Measurements from ENCODE around the gene RHOF.

The RHOF gene

DNA sequence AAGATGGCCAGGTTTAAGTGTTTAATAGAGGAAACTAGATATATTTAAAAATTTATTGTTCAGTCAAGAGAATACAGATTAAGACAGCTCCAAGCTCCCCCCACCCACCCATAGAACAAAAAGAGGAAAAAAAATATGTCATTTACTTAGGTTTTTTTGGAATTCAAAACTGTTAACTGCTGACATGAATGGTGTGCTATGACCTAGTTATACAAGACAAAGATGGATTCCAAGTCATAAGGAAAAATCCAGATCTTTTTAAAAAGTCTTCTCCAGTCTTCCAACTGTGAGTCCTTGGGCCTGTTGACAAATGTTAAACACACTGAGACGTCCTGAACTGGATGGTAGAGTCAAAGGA, 9.0 kb upstream of the RHOF start:
- H3K4me3 Mint-ChIP-seq = peak overlapping the region; percentile 95
- no peaks in the 10 kb centered on the region for H3K27me3 Mint-ChIP-seq
- peak overlapping the region; percentile 98 for H3K27ac Mint-ChIP-seq
- no peaks in the 10 kb centered on the region for H3K9me3 Mint-ChIP-seq (ENCODE audit: low read depth)
- H3K4me1 Mint-ChIP-seq (ENCODE audit: low read depth) = peaks cover 49% of the 10 kb centered on the region
- peaks cover 2% of the 10 kb centered on the region for H3K36me3 Mint-ChIP-seq

DNA sequence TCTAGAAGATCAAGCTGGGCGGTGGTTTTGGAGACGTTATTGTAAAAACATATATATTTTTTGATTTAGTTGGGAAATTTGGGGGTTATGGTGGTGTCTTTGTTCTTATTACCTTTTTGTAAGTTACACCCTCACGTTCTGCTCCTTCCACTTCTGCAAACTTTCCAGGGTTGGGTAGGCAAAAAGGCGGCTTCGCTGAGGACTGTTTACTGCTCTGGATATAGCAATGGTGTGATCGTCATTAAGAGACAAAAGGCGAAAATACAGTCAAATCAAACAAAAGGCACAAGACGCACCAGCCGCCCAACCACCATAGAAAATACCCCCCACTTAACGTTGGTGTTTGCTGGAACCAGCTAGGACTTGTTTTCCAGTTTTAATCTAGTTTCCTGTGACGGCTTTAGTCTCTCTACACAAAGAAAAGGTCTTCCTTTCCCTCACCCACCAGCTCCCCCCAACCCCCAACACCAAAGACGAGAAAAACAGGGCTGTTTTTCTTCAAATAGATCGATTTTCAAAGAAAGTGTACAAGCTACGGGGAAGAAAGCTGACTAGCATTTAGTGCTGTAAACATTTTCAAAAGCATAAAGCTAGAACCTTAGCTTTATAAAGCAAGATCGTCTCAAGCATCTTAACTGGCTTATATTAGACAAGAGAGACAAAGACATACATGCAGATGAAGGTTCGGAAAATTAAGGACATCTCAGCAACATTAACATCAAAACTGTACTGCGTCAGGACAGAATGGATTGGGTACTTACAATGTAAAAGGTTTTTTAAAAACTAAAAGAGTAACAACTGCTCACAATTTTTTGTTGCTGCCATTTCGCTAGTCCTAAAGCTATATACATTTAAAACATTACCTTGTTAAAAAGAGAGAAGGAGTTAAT, 8.4 kb upstream of the RHOF start:
- H3K36me3 Mint-ChIP-seq = peaks cover 2% of the 10 kb centered on the region

DNA sequence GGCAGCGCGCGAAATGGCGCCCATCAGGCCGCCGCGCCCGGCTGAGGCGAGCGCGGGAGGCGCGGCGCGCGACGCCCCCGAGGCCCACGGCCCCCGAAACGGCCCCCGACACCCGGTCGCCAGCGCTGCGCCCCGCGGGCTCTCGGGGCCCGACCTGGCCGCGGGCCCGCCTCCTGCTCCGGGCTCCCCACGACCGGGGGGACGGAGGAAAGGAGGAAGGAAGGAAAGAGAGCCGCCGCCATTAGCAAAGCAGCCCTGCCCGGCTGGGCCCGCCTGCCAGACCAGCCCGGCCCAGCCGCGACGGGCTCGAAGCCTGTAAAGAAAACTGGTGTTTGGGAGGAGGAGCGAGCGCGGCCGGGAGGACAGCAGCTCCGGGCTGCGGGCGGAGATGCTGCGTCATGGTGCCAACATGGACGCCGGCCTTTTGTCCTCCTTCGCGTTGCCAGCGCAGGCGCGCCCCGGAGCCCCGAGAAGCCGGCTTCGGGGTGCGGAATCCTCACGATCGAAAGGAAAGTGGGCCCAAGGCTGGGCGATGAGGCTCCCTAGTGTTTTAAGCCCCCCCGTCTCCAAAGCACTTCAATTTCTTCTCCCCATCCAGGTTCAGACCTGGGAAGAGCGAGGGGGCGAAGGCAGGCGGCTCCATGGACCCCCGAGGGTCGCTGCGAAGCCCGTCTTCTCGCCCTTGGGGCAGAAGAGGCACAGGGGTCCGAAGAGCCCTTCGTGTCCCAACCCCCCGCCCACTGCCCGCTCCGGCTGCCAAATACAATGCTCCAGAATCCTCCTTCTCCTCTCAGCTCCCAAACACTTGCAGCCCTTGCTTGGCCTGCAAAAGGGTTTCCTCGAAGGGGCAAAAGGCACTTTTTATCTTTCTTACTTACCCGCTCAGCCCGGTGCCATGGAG, 7.5 kb upstream of the RHOF start:
- Mint-ChIP-seq H3K27ac (peak overlapping the region; percentile 98), H3K4me1 (ENCODE audit: low read depth) (peaks cover 41% of the 10 kb centered on the region), H3K9me3 (ENCODE audit: low read depth) (no peaks in the 10 kb centered on the region), H3K4me3 (peak overlapping the region; percentile 95), H3K36me3 (no peaks in the 10 kb centered on the region), H3K27me3 (no peaks in the 10 kb centered on the region)

More for the DNA sequence above, 8.4 kb upstream of the RHOF start:
- Mint-ChIP-seq H3K27me3 (no peaks in the 10 kb centered on the region), H3K4me3 (peak overlapping the region; percentile 95), H3K4me1 (ENCODE audit: low read depth) (peaks cover 46% of the 10 kb centered on the region), H3K9me3 (ENCODE audit: low read depth) (no peaks in the 10 kb centered on the region), H3K27ac (peak overlapping the region; percentile 98)

DNA sequence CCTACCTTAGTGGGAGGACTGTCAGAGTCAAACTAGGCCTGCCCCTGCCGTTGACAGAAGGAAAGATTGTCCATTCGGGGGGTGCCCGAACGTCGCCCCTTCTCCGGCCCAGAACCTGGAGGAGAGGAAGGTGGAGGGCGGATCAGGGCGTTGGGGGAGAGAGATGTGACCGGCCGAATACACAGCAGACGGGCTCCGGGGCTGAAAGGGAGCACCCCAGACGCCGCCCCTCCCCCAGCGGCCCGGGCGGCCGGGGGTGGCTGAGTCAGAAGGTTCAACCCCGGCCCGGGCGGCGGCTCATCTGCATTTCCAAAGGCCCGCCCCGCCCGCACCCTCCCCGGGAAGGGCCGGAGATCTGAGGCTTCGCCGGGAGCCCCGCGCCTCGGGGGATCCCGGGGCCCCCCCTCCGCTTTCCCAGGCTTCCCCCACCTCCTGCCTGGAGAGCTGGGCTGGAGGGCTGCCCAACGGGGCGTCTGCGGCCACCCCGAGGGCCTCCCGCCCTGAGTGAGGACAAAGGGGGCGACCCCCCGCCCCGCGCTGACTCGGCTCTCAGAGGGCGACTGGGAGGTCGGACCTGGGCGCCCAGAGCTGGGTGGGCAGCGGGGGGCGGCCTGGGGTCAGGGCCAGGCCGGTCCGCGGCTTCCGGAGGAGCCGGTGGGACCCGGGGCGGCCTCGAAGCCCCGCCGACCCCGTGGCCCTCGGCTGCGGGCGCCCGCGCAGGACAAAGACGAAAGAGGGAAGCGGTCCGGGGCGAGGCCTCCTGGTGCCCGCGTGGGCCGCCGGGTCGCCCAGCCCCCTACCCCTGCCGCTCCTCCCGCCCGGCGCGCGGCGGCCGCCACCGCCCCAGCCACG, 6.6 kb upstream of the RHOF start:
- peaks cover 1% of the 10 kb centered on the region for H3K36me3 Mint-ChIP-seq
- H3K4me3 Mint-ChIP-seq = peak overlapping the region; percentile 85
- peak overlapping the region; percentile 90 for H3K27ac Mint-ChIP-seq

GRCh38 chr12:121799156-121799841, 5.8 kb upstream of the RHOF start:
- peak overlapping the region; percentile 87 for H3K4me3 Mint-ChIP-seq
- H3K9me3 Mint-ChIP-seq (ENCODE audit: low read depth) = no peaks in the 10 kb centered on the region
- peaks cover 2% of the 10 kb centered on the region for H3K36me3 Mint-ChIP-seq
- peaks cover 51% of the 10 kb centered on the region for H3K4me1 Mint-ChIP-seq (ENCODE audit: low read depth)
- H3K27ac Mint-ChIP-seq = peak overlapping the region; percentile 92
- no peaks in the 10 kb centered on the region for H3K27me3 Mint-ChIP-seq

More for the DNA sequence above, 6.6 kb upstream of the RHOF start:
- Mint-ChIP-seq H3K4me1 (ENCODE audit: low read depth) (peaks cover 43% of the 10 kb centered on the region), H3K27me3 (no peaks in the 10 kb centered on the region), H3K9me3 (ENCODE audit: low read depth) (no peaks in the 10 kb centered on the region)

DNA sequence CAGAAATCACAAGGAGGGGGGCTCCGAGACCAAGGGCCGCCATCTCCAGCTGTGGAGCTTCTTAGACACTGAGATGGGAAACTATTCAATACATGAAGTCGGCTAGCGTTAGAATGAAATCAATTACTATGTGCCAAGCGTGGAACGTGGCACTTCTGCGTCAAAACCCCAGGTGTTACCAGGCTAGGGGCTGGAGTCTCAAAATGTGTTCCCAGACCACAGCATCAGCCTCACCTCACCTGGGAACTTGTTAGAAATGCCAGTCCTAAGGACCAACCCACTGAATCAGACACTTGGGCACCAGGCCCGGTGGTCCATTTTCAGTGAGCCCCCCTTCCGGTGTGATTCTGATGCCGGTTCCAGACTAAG, 5.3 kb upstream of the RHOF start:
- Mint-ChIP-seq H3K9me3 (ENCODE audit: low read depth) (no peaks in the 10 kb centered on the region), H3K4me1 (ENCODE audit: low read depth) (peaks cover 52% of the 10 kb centered on the region), H3K27me3 (no peaks in the 10 kb centered on the region), H3K36me3 (peaks cover 2% of the 10 kb centered on the region), H3K27ac (peak overlapping the region; percentile 92), H3K4me3 (peak overlapping the region; percentile 87)

- no peaks in the 10 kb centered on the region for H3K27me3 Mint-ChIP-seq
- peak overlapping the region; percentile 87 for H3K4me3 Mint-ChIP-seq
- peaks cover 2% of the 10 kb centered on the region for H3K36me3 Mint-ChIP-seq
- peak overlapping the region; percentile 92 for H3K27ac Mint-ChIP-seq
- no peaks in the 10 kb centered on the region for H3K9me3 Mint-ChIP-seq (ENCODE audit: low read depth)
- peaks cover 52% of the 10 kb centered on the region for H3K4me1 Mint-ChIP-seq (ENCODE audit: low read depth)
Measured at GRCh38 chr12:121797937-121798786, 4.7 kb upstream of the RHOF start.

- Mint-ChIP-seq H3K9me3 (ENCODE audit: low read depth) (no peaks in the 10 kb centered on the region), H3K4me3 (peak overlapping the region; percentile 76), H3K27me3 (no peaks in the 10 kb centered on the region), H3K36me3 (peaks cover 2% of the 10 kb centered on the region), H3K4me1 (ENCODE audit: low read depth) (peaks cover 50% of the 10 kb centered on the region), H3K27ac (peak overlapping the region; percentile 70)
Measured at GRCh38 chr12:121796855-121797751, 3.6 kb upstream of the RHOF start.

- peak overlapping the region; percentile 91 for H3K27ac Mint-ChIP-seq
- H3K4me3 Mint-ChIP-seq = peak overlapping the region; percentile 84
- H3K36me3 Mint-ChIP-seq = peaks cover 2% of the 10 kb centered on the region
- H3K4me1 Mint-ChIP-seq (ENCODE audit: low read depth) = peaks cover 58% of the 10 kb centered on the region
- H3K27me3 Mint-ChIP-seq = no peaks in the 10 kb centered on the region
- H3K9me3 Mint-ChIP-seq (ENCODE audit: low read depth) = no peaks in the 10 kb centered on the region
Measured at GRCh38 chr12:121795034-121795968, 1.8 kb upstream of the RHOF start.

- H3K9me3 Mint-ChIP-seq (ENCODE audit: low read depth) = no peaks in the 10 kb centered on the region
- H3K4me3 Mint-ChIP-seq = peak overlapping the region; percentile 84
- no peaks in the 10 kb centered on the region for H3K27me3 Mint-ChIP-seq
- H3K36me3 Mint-ChIP-seq = peaks cover 2% of the 10 kb centered on the region
- H3K4me1 Mint-ChIP-seq (ENCODE audit: low read depth) = peaks cover 65% of the 10 kb centered on the region
- H3K27ac Mint-ChIP-seq = peak overlapping the region; percentile 91
Measured at GRCh38 chr12:121794534-121795033, 1.1 kb upstream of the RHOF start.

GRCh38 chr12:121793838-121794533, 498 bp upstream of the RHOF start:
- peaks cover 64% of the 10 kb centered on the region for H3K4me1 Mint-ChIP-seq (ENCODE audit: low read depth)
- peaks cover 2% of the 10 kb centered on the region for H3K36me3 Mint-ChIP-seq
- H3K27me3 Mint-ChIP-seq = no peaks in the 10 kb centered on the region
- H3K27ac Mint-ChIP-seq = peak overlapping the region; percentile 91
- no peaks in the 10 kb centered on the region for H3K9me3 Mint-ChIP-seq (ENCODE audit: low read depth)
- H3K4me3 Mint-ChIP-seq = peak overlapping the region; percentile 84

Measured in activated naive CD8-positive, alpha-beta T cell (primary cell).